ENCODE measurements around the gene PTGFR.

PTGFR gene

DNA sequence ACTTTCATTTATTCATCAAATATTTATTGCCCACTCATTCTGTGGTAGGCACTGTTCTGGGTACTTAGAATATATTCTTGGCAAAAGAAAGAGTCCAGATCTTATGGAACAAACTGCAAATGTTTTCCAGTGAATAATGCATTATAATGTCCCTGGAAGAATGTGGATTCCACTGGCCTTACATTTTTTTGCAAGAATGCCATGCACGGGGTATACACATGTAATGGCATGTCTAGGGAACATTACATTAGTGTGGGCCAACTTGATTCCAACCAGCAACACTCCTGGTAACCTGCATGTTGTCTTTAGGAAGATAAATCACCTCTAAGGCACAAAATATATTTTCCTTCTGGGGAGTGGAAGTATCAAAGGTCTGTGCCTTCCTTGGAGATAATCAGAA, 96.4 kb downstream of the PTGFR start:
- peak; percentile 61 for FAIRE-seq
- no peak for DNase-seq (ENCODE audit: low spot score)
